Activated CD4-positive, alpha-beta T cell treated with anti-CD3 and anti-CD28 coated beads, Interleukin-2, amount 10 ng/mL, durations not matched to agents 24 days and 14 days (primary cell): ENCODE measurements around the gene LAMTOR3. TPM values are rescaled to one million over a fixed set of nuclear protein-coding genes. Genes with fewer than 3 reads are reported as not detected.

Source experiments
- DNase-seq: peaks from one replicate; pipeline ENCODE4 v3.0.0; 2022
- H3K27ac Mint-ChIP-seq: one replicate; pipeline ENCODE4 v1.8.0; 2022; ENCODE audit warnings: mild to moderate bottlenecking, mixed read lengths
- H3K27me3 Mint-ChIP-seq: one replicate; pipeline ENCODE4 v1.8.0; 2022; ENCODE audit warnings: mixed read lengths
- H3K36me3 Mint-ChIP-seq: one replicate; pipeline ENCODE4 v1.8.0; 2022; ENCODE audit warnings: low read depth, mild to moderate bottlenecking, mixed read lengths
- H3K4me1 Mint-ChIP-seq: one replicate; pipeline ENCODE4 v1.8.0; 2021; ENCODE audit warnings: mixed read lengths
- H3K4me3 Mint-ChIP-seq: one replicate; pipeline ENCODE4 v1.8.0; 2022; ENCODE audit warnings: mild to moderate bottlenecking, moderate library complexity, mixed read lengths
- H3K9me3 Mint-ChIP-seq: one replicate; pipeline ENCODE4 v1.8.0; 2021; ENCODE audit warnings: mixed read lengths
- intact Hi-C: fragments of 100-400 bp; cut with micrococcal nuclease; formaldehyde crosslinking; loops from one replicate; pipeline ENCODE4 v1.15.1; 2023
- total RNA-seq: library from RNA; stranded (reverse); gene quantifications from 2 replicates; pipeline ENCODE4 v1.2.3, GENCODE V29; 2022

The LAMTOR3 gene
- total RNA-seq, 1 donor from 2014 or later, result 28.0 TPM

GRCh38 chr4:99885687-99886086 is 8.5 kb downstream of the LAMTOR3 start:
- Mint-ChIP-seq H3K9me3 (no peaks in the 10 kb centered on the region), H3K27ac (no peak overlapping the region), H3K36me3 (peaks cover 17% of the 10 kb centered on the region), H3K27me3 (no peaks in the 10 kb centered on the region), H3K4me1 (peaks cover 4% of the 10 kb centered on the region), H3K4me3 (no peak overlapping the region)
- intact Hi-C loops, result loop anchor here (1.0 to 10.0 kb wide), 3 partner anchors 74 to 324 kb away; no protein-coding TSS in a partner anchor
- no peak for DNase-seq

DNA sequence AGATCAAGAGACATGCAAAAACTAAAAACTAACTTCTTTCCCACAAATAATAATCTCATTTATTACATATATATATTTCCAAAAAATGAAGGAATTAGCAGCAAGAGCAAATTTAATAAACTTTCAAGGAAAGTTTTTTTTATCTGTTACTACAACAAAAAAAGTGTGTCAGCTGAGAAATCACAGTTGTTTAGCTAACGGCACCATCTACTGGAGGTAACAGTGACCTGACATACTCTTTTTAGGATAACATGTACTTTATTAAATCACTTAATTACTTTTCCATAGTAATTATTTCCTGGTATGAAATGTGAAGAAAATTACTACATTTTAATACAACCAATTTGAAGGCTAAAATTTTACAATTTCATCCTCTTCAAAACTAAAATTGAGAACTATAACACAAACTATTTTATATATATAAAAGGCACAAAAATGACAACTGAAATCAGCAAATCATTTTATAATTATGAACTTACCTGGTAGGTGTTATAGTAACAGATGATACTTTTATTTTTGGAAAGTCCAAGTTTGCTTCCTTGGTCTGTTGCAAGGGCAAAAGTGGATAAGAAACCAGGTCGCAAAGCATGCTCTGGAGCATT is 9.1 kb downstream of the LAMTOR3 start:
- Mint-ChIP-seq H3K27ac (no peak overlapping the region), H3K4me1 (peaks cover 4% of the 10 kb centered on the region), H3K36me3 (peaks cover 19% of the 10 kb centered on the region), H3K27me3 (no peaks in the 10 kb centered on the region), H3K9me3 (no peaks in the 10 kb centered on the region), H3K4me3 (no peak overlapping the region)
- intact Hi-C loops, result loop anchor here (1.0 to 10.0 kb wide), 3 partner anchors 74 to 324 kb away; no protein-coding TSS in a partner anchor
- DNase-seq, result peak; percentile 83

GRCh38 chr4:99879458-99879857 is 14.8 kb downstream of the LAMTOR3 start:
- intact Hi-C loops, result no loop called here

DNA sequence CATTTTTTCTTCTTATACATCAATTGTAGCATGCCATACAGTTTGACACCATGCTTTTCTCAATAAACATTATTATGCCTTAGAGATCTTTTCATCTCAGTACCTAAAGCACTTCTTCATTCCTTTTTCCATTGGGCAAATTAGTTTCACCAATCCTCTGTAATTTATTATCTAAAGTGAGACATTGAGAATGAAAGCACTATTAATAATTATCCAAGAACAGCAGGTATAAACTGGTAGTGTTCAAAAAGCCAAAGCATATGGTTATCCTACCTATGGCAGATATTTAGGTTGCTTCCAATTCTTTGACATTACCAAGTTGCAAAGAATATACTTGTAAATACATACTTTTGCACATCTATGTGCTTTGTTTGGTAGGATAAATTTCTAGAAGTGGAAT is 15.6 kb downstream of the LAMTOR3 start:
- no peak overlapping the region for H3K27ac Mint-ChIP-seq

More at GRCh38 chr4:99879458-99879857, 14.8 kb downstream of the LAMTOR3 start:
- Mint-ChIP-seq H3K9me3 (no peaks in the 10 kb centered on the region), H3K27ac (no peak overlapping the region), H3K4me3 (no peak overlapping the region), H3K27me3 (no peaks in the 10 kb centered on the region), H3K36me3 (peaks cover 33% of the 10 kb centered on the region), H3K4me1 (no peaks in the 10 kb centered on the region)
- no peak for DNase-seq

DNA sequence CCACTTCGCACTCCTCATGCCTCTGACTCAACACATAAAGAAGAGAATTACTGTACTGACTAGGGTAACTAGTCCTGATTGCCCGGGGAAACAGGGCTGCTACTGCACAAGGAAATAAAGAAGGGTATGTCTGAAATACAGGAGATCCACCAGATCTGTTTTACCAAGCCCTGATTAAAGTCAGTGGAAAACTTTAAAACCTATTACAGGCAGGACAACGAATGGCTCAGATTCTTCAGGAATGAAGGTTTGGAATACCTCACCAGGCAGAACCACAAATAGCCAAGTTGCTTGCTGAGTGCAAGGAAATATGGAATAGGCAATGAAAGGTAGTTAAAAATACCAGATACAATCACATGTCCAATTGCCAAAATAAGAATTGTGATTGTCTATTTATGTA is 17.3 kb downstream of the LAMTOR3 start:
- no peaks in the 10 kb centered on the region for H3K9me3 Mint-ChIP-seq
- no peak for DNase-seq
- H3K4me3 Mint-ChIP-seq, result no peak overlapping the region
- peaks cover 3% of the 10 kb centered on the region for H3K4me1 Mint-ChIP-seq
- no peaks in the 10 kb centered on the region for H3K27me3 Mint-ChIP-seq
- peak overlapping the region; percentile 7 for H3K27ac Mint-ChIP-seq
- H3K36me3 Mint-ChIP-seq, result peaks cover 44% of the 10 kb centered on the region
- intact Hi-C loops, result no loop called here

More for the DNA sequence above, 15.6 kb downstream of the LAMTOR3 start:
- Mint-ChIP-seq H3K4me1 (no peaks in the 10 kb centered on the region), H3K9me3 (no peaks in the 10 kb centered on the region), H3K27me3 (no peaks in the 10 kb centered on the region), H3K36me3 (peaks cover 34% of the 10 kb centered on the region), H3K4me3 (no peak overlapping the region)
- intact Hi-C loops, result no loop called here
- DNase-seq, result no peak

DNA sequence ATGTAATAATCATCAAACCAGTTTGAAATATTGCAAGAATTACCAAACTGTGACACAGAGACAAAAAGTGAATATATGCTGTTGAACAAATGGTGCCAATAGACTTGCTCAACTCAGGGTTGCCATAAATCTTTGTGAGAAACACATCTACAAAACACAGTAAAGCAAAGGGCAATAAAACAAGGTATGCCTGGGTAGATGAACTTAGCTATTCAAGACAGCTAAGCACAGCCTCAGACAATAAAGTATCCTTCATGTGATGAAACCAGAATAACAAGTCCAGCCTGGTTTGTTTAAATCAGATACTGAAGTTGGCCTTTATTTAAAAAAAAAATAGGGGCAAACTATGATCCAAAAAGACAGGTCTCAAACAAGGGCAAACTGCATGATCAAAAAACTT is 19.2 kb downstream of the LAMTOR3 start:
- no peak for DNase-seq
- peaks cover 43% of the 10 kb centered on the region for H3K36me3 Mint-ChIP-seq
- no peak overlapping the region for H3K27ac Mint-ChIP-seq
- H3K4me3 Mint-ChIP-seq, result no peak overlapping the region
- H3K4me1 Mint-ChIP-seq, result peaks cover 3% of the 10 kb centered on the region
- H3K27me3 Mint-ChIP-seq, result no peaks in the 10 kb centered on the region
- peaks cover 3% of the 10 kb centered on the region for H3K9me3 Mint-ChIP-seq
- intact Hi-C loops, result no loop called here

DNA sequence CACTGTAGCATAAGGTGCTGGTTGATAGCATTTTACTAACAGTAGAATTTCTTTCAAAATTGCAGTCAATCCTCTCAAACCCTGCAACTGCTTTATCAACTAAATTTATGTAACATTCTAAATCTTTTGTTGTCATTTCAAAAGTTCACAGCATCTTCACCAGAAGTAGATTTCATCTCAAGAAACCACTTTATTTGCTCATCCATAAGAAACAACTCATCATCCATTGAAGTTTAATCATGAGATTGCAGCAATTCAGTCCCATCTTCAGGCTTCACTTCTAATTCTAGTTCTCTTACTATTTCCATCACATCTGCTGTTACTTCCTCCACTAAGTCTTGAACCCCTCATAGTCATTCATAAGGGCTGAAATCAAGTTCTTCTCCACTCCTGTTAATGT is 21.7 kb downstream of the LAMTOR3 start:
- Mint-ChIP-seq H3K27ac (peak overlapping the region; percentile 44), H3K36me3 (peaks cover 45% of the 10 kb centered on the region), H3K4me1 (peaks cover 8% of the 10 kb centered on the region), H3K27me3 (no peaks in the 10 kb centered on the region), H3K9me3 (peaks cover 3% of the 10 kb centered on the region), H3K4me3 (no peak overlapping the region)
- no peak for DNase-seq
- intact Hi-C loops, result no loop called here

DNA sequence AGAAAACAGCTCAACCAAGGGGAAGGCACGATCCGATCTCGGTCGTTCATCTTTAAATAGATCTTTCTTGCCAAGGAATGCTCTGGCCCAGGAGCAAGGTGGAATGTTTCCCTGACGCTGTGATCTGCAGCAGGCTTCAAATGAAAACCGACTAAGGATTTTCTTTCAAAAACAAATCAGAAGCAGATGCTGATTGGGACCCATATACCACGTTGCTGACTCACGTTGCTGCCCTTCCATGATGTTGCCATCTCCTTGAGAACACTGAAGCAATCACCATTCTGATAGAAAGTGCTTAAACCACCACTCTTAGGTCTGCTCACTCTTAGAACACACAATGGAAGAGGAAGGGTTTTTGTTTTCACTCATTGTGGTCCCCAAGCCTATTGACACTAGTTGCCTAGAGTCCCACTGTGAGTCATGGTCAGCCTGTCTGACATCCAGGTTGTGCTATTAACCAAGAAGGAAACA is 26.1 kb downstream of the LAMTOR3 start:
- Mint-ChIP-seq H3K27ac (peak overlapping the region; percentile 63), H3K27me3 (no peaks in the 10 kb centered on the region), H3K36me3 (peaks cover 54% of the 10 kb centered on the region), H3K9me3 (peaks cover 3% of the 10 kb centered on the region), H3K4me1 (peaks cover 10% of the 10 kb centered on the region), H3K4me3 (no peak overlapping the region)
- no peak for DNase-seq
- intact Hi-C loops, result loop anchor here (1.0 kb wide), 1 partner anchor 17 kb away; no protein-coding TSS in a partner anchor

DNA sequence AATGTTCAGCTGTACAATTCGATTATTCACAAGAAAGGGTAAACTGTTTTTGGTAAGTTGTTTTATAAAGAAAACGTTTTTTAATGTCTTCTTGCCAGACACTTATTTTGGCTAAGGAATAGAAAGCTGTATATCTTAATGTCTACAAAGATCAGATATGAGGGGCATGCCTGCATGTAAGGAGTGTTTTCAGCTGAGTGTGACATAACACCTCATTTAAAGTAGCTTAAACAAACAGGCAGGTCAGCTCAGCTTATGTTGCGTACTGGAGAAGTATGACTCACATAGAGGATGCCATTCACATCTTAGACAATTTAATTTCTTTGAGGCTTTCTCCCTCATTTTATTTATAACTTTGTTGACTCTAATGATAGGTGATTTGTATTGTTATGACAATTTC is 30.4 kb downstream of the LAMTOR3 start:
- no peaks in the 10 kb centered on the region for H3K9me3 Mint-ChIP-seq
- intact Hi-C loops, result no loop called here
- peaks cover 20% of the 10 kb centered on the region for H3K4me1 Mint-ChIP-seq
- no peak overlapping the region for H3K27ac Mint-ChIP-seq
- no peaks in the 10 kb centered on the region for H3K27me3 Mint-ChIP-seq
- H3K36me3 Mint-ChIP-seq, result peaks cover 50% of the 10 kb centered on the region
- H3K4me3 Mint-ChIP-seq, result no peak overlapping the region
- no peak for DNase-seq

- intact Hi-C loops, result loop anchor here (1.0 to 2.0 kb wide), 2 partner anchors 10 to 15 kb away; no protein-coding TSS in a partner anchor
- H3K4me1 Mint-ChIP-seq, result peaks cover 31% of the 10 kb centered on the region
- peak overlapping the region; percentile 80 for H3K27ac Mint-ChIP-seq
- peaks cover 49% of the 10 kb centered on the region for H3K36me3 Mint-ChIP-seq
- no peaks in the 10 kb centered on the region for H3K27me3 Mint-ChIP-seq
- H3K4me3 Mint-ChIP-seq, result peak overlapping the region; percentile 15
- DNase-seq, result peak; percentile 69
- no peaks in the 10 kb centered on the region for H3K9me3 Mint-ChIP-seq
Measured at GRCh38 chr4:99861120-99861905, 32.9 kb downstream of the LAMTOR3 start.

- DNase-seq, result no peak
- peaks cover 46% of the 10 kb centered on the region for H3K36me3 Mint-ChIP-seq
- intact Hi-C loops, result loop anchor here (2.0 kb wide), 1 partner anchor 14 kb away; no protein-coding TSS in a partner anchor
- no peak overlapping the region for H3K4me3 Mint-ChIP-seq
- peaks cover 37% of the 10 kb centered on the region for H3K4me1 Mint-ChIP-seq
- no peaks in the 10 kb centered on the region for H3K27me3 Mint-ChIP-seq
- no peaks in the 10 kb centered on the region for H3K9me3 Mint-ChIP-seq
- H3K27ac Mint-ChIP-seq, result no peak overlapping the region
Measured at GRCh38 chr4:99860521-99860920, 33.7 kb downstream of the LAMTOR3 start.

- peak overlapping the region; percentile 30 for H3K27ac Mint-ChIP-seq
- intact Hi-C loops, result loop anchor here (2.0 to 10.0 kb wide), 3 partner anchors 13 to 1665 kb away; partner anchors contain the start of gene EIF4E
Measured at GRCh38 chr4:99859618-99860017, 34.6 kb downstream of the LAMTOR3 start.

GRCh38 chr4:99857307-99857706 is 36.9 kb downstream of the LAMTOR3 start:
- Mint-ChIP-seq H3K27ac (peak overlapping the region; percentile 88), H3K27me3 (no peaks in the 10 kb centered on the region), H3K4me1 (peaks cover 63% of the 10 kb centered on the region), H3K36me3 (peaks cover 59% of the 10 kb centered on the region), H3K4me3 (peak overlapping the region; percentile 27), H3K9me3 (peaks cover 5% of the 10 kb centered on the region)
- intact Hi-C loops, result loop anchor here (10.0 kb wide), 2 partner anchors 933 to 1667 kb away; partner anchors contain the start of gene EIF4E
- peak; percentile 27 for DNase-seq

More at GRCh38 chr4:99859618-99860017, 34.6 kb downstream of the LAMTOR3 start:
- H3K36me3 Mint-ChIP-seq, result peaks cover 49% of the 10 kb centered on the region
- H3K27me3 Mint-ChIP-seq, result no peaks in the 10 kb centered on the region
- peaks cover 46% of the 10 kb centered on the region for H3K4me1 Mint-ChIP-seq
- peaks cover 2% of the 10 kb centered on the region for H3K9me3 Mint-ChIP-seq
- DNase-seq, result peak; percentile 56
- H3K4me3 Mint-ChIP-seq, result no peak overlapping the region

DNA sequence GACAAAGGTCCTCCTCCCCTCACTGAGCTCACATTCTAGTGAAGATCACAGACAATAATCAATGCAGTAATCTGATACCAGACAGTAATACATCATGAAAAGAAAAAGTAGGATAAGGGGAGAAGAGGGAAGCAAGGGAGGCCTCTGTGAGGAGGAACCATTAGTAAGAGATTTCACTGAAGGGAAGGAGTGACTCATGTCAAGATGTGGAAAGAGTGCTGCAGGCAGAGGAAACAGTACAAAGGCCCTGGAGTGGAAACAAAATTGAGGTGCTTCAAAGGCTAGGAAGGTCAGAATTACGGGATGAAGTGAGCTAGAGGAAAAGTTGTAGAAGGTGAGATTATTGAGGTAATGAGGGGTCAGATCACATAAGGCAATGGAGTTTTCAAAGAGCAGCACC is 38.1 kb downstream of the LAMTOR3 start:
- Mint-ChIP-seq H3K36me3 (peaks cover 52% of the 10 kb centered on the region), H3K27me3 (no peaks in the 10 kb centered on the region)
- DNase-seq, result peak; percentile 80

More for the DNA sequence above, 38.1 kb downstream of the LAMTOR3 start:
- Mint-ChIP-seq H3K9me3 (peaks cover 5% of the 10 kb centered on the region), H3K4me3 (peak overlapping the region; percentile 54), H3K4me1 (peaks cover 65% of the 10 kb centered on the region), H3K27ac (peak overlapping the region; percentile 88)
- intact Hi-C loops, result loop anchor here (1.0 to 10.0 kb wide), 4 partner anchors 9 to 1669 kb away; partner anchors contain the start of genes EIF4E and TRMT10A
